OCI-LY1 (cell line): ENCODE data around the gene RARRES1.

Experiments
- H2AFZ ChIP-seq: fragments of 200-600 bp; sonication (generic), shearing (Covaris generic); 2 replicates; pipeline ENCODE4 v1.6.0; 2014; ENCODE audit warnings: antibody characterized with exemption, mild to moderate bottlenecking, low read length
- H3F3A ChIP-seq: fragments of 200-600 bp; sonication (generic), shearing (Covaris generic); 2 replicates; pipeline ENCODE4 v1.6.0; 2014; ENCODE audit warnings: mild to moderate bottlenecking, antibody characterized with exemption, low read length, moderate library complexity; ENCODE audit not compliant: insufficient read depth
- H3K27ac ChIP-seq: fragments of 200-600 bp; sonication (generic); 2 replicates; pipeline ENCODE4 v1.5.1; 2014; ENCODE audit warnings: low read length, mixed run types, mild to moderate bottlenecking, low read depth; ENCODE audit not compliant: poor library complexity, severe bottlenecking
- H3K27me3 ChIP-seq: fragments of 200-600 bp; sonication (generic); 2 replicates; pipeline ENCODE4 v1.6.0; 2014; ENCODE audit warnings: antibody characterized with exemption, mild to moderate bottlenecking, low read length, moderate library complexity; ENCODE audit not compliant: insufficient read depth
- H3K36me3 ChIP-seq: fragments of 200-600 bp; sonication (generic); 2 replicates; pipeline ENCODE4 v1.6.1; 2014; ENCODE audit warnings: mild to moderate bottlenecking, antibody characterized with exemption, low read length, moderate library complexity, mixed read lengths; ENCODE audit not compliant: insufficient read depth
- H3K4me1 ChIP-seq: fragments of 200-600 bp; sonication (generic); 2 replicates; pipeline ENCODE4 v1.5.1; 2014; ENCODE audit warnings: mild to moderate bottlenecking, low read length, moderate library complexity; ENCODE audit not compliant: insufficient read depth, severe bottlenecking
- H3K4me2 ChIP-seq: fragments of 200-600 bp; sonication (generic), shearing (Covaris generic); 2 replicates; pipeline ENCODE4 v1.6.1; 2014; ENCODE audit warnings: low read length
- H3K4me3 ChIP-seq: fragments of 200-600 bp; sonication (generic); 2 replicates; pipeline ENCODE4 v1.5.1; 2014; ENCODE audit warnings: low read length, low read depth, mild to moderate bottlenecking, mixed read lengths; ENCODE audit not compliant: poor library complexity, severe bottlenecking
- H3K79me2 ChIP-seq: fragments of 200-600 bp; shearing (Covaris generic); 2 replicates; pipeline ENCODE4 v1.6.1; 2016; ENCODE audit warnings: mixed run types, low read length, mixed read lengths; ENCODE audit not compliant: insufficient read depth
- H3K9ac ChIP-seq: fragments of 200-600 bp; sonication (generic), shearing (Covaris generic); 2 replicates; pipeline ENCODE4 v1.6.1; 2014; ENCODE audit warnings: mild to moderate bottlenecking, low read length, mixed read lengths
- H3K9me2 ChIP-seq: fragments of 200-600 bp; sonication (generic), shearing (Covaris generic); 2 replicates; pipeline ENCODE4 v1.6.1; 2014; ENCODE audit warnings: low read depth, mild to moderate bottlenecking, low read length, mixed read lengths
- H3K9me3 ChIP-seq: fragments of 200-600 bp; shearing (Covaris generic); 2 replicates; pipeline ENCODE4 v1.6.1; 2014; ENCODE audit warnings: low read length, mixed read lengths
- H4K20me1 ChIP-seq: fragments of 200-600 bp; sonication (generic), shearing (Covaris generic); 2 replicates; pipeline ENCODE4 v1.6.0; 2016; ENCODE audit warnings: mild to moderate bottlenecking, low read length; ENCODE audit not compliant: insufficient read depth
- EZH2 ChIP-seq: fragments of 200-600 bp; sonication (generic), shearing (Covaris generic); IDR thresholded peaks from 2 replicates; pipeline ENCODE4 v1.8.0; 2017; ENCODE audit warnings: borderline replicate concordance, mixed run types, mild to moderate bottlenecking, antibody characterized with exemption, low read length, moderate library complexity, mixed read lengths
- TF ChIP-seq, protein P1 (sequence below): fragments of 200-600 bp; sonication (generic), shearing (Covaris generic); IDR thresholded peaks from 2 replicates; pipeline ENCODE4 v1.5.1; 2017; ENCODE audit warnings: mild to moderate bottlenecking, antibody characterized with exemption, low read length, moderate library complexity, mixed read lengths

Gene RARRES1

DNA sequence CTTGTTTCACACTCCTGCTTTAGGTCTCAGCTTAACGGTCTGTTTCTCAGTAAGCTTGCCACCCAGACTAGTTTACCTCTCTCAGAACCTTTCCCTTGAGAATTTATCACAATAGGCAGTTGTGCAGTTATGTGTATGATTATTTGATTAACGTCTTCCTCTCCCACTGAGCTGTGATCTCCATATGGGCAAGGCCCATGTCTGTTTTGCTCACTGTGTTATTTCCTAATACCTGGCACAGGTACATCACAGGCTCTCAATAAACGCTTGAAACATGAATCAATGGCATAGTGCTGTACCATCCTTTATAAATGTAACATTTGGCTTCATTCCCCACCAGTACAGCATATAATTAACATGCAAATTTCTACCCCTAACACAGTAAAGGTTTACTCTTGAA is 29.1 kb upstream of the RARRES1 start:
- H3K9me2 ChIP-seq, result no peaks in the 10 kb centered on the region
- H4K20me1 ChIP-seq, result no peaks in the 10 kb centered on the region
- TF ChIP-seq, protein P1, sequence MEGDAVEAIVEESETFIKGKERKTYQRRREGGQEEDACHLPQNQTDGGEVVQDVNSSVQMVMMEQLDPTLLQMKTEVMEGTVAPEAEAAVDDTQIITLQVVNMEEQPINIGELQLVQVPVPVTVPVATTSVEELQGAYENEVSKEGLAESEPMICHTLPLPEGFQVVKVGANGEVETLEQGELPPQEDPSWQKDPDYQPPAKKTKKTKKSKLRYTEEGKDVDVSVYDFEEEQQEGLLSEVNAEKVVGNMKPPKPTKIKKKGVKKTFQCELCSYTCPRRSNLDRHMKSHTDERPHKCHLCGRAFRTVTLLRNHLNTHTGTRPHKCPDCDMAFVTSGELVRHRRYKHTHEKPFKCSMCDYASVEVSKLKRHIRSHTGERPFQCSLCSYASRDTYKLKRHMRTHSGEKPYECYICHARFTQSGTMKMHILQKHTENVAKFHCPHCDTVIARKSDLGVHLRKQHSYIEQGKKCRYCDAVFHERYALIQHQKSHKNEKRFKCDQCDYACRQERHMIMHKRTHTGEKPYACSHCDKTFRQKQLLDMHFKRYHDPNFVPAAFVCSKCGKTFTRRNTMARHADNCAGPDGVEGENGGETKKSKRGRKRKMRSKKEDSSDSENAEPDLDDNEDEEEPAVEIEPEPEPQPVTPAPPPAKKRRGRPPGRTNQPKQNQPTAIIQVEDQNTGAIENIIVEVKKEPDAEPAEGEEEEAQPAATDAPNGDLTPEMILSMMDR, result no peak
- H3F3A ChIP-seq, result no peaks in the 10 kb centered on the region
- no peak overlapping the region for H3K9ac ChIP-seq
- no peak overlapping the region for H2AFZ ChIP-seq
- no peak overlapping the region for H3K27ac ChIP-seq
- H3K4me3 ChIP-seq, result no peak overlapping the region
- no peak overlapping the region for H3K4me2 ChIP-seq
- H3K36me3 ChIP-seq, result no peaks in the 10 kb centered on the region
- H3K79me2 ChIP-seq, result no peaks in the 10 kb centered on the region
- no peaks in the 10 kb centered on the region for H3K9me3 ChIP-seq
- H3K4me1 ChIP-seq, result no peaks in the 10 kb centered on the region
- no peaks in the 10 kb centered on the region for H3K27me3 ChIP-seq

DNA sequence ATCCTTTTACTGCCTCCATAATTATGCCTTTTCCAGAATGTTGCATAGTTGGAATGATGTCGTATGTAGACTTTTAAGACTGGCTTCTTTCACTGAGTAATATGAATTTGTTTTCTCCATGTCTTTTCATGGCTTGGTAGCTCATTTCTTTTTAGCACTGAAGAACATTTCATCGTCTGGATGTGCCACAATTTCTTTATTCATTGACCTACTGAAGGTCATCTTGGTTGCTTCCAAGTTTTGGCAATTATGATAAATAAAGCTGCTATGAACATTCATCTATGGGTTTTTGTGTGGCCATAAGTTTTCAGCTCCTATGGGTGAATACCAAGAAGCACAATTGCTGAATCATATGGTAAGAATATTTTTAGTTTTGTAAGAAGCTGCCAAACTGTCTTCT is 23.2 kb upstream of the RARRES1 start:
- Histone ChIP-seq H3F3A (no peaks in the 10 kb centered on the region), H3K27ac (no peak overlapping the region), H3K36me3 (no peaks in the 10 kb centered on the region), H3K9me3 (no peaks in the 10 kb centered on the region), H3K4me1 (no peaks in the 10 kb centered on the region), H3K9ac (no peak overlapping the region), H3K4me2 (no peak overlapping the region), H4K20me1 (no peaks in the 10 kb centered on the region), H3K4me3 (no peak overlapping the region), H2AFZ (no peak overlapping the region), H3K79me2 (no peaks in the 10 kb centered on the region), H3K9me2 (no peaks in the 10 kb centered on the region), H3K27me3 (no peaks in the 10 kb centered on the region)
- TF ChIP-seq, protein P1, result no peak
- no peak for TF ChIP-seq EZH2

DNA sequence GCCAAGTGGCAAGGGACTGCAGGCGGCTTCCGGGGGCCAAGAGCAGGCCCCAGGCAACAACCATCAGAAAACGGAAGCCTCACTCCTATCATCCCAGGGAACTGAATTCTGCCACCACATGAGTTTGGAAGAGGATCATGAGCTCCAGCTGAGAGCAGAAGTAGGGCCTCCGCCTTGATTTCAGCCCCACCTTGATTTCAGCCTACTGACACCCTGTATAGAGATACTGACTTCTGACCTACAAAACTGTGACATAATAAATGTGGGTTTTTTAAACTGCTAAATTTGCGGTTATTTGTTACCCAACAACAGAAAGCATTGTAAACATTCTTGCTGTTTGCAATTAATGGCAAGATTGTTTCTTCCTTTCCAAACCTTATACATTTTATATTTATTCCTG is 21.6 kb upstream of the RARRES1 start:
- no peak overlapping the region for H3K4me3 ChIP-seq
- no peaks in the 10 kb centered on the region for H3K4me1 ChIP-seq
- no peak overlapping the region for H3K27ac ChIP-seq
- no peaks in the 10 kb centered on the region for H3K79me2 ChIP-seq
- H3F3A ChIP-seq, result no peaks in the 10 kb centered on the region
- H3K4me2 ChIP-seq, result no peak overlapping the region
- no peaks in the 10 kb centered on the region for H3K9me2 ChIP-seq
- no peaks in the 10 kb centered on the region for H3K36me3 ChIP-seq
- no peak for TF ChIP-seq EZH2
- TF ChIP-seq, protein P1, result no peak
- no peaks in the 10 kb centered on the region for H3K27me3 ChIP-seq
- no peaks in the 10 kb centered on the region for H3K9me3 ChIP-seq
- no peaks in the 10 kb centered on the region for H4K20me1 ChIP-seq
- H3K9ac ChIP-seq, result no peak overlapping the region
- H2AFZ ChIP-seq, result no peak overlapping the region
